HG02610 (cell line): ENCODE results near the gene CORO6.

Experiments used
- ATAC-seq: cut with Tn5 transposase; IDR thresholded peaks from one replicate; pipeline ENCODE4 v1.9.1; 2021; ENCODE audit warnings: mild to moderate bottlenecking, moderate library complexity; ENCODE audit not compliant: unreplicated experiment

The CORO6 gene

GRCh38 chr17:29613856-29614255 is 8.9 kb downstream of the CORO6 start:
- no peak for ATAC-seq

GRCh38 chr17:29613352-29613837 is 9.3 kb downstream of the CORO6 start:
- peak; percentile 35 for ATAC-seq

GRCh38 chr17:29612404-29613280 is 10.1 kb downstream of the CORO6 start:
- no peak for ATAC-seq

GRCh38 chr17:29612094-29612403 is 10.7 kb downstream of the CORO6 start:
- no peak for ATAC-seq

- ATAC-seq: no peak
Measured at GRCh38 chr17:29611351-29612093, 11.2 kb downstream of the CORO6 start.

- ATAC-seq: no peak
Measured at GRCh38 chr17:29610395-29610794, 12.3 kb downstream of the CORO6 start.

GRCh38 chr17:29608986-29609385 is 13.7 kb downstream of the CORO6 start:
- ATAC-seq: no peak

GRCh38 chr17:29607557-29608195 is 15.0 kb downstream of the CORO6 start:
- no peak for ATAC-seq

- no peak for ATAC-seq
Measured at GRCh38 chr17:29603109-29603674, 19.5 kb downstream of the CORO6 start.

GRCh38 chr17:29597361-29598172 is 25.1 kb downstream of the CORO6 start:
- no peak for ATAC-seq

- no peak for ATAC-seq
Measured at GRCh38 chr17:29596811-29597210, 25.9 kb downstream of the CORO6 start.

- ATAC-seq: no peak
Measured at GRCh38 chr17:29595943-29596774, 26.6 kb downstream of the CORO6 start.

- no peak for ATAC-seq
Measured at GRCh38 chr17:29595107-29595942, 27.4 kb downstream of the CORO6 start.

- ATAC-seq: no peak
Measured at GRCh38 chr17:29594519-29595090, 28.1 kb downstream of the CORO6 start.

GRCh38 chr17:29593591-29594518 is 28.9 kb downstream of the CORO6 start:
- ATAC-seq: no peak

GRCh38 chr17:29592850-29593551 is 29.7 kb downstream of the CORO6 start, which contains the start of gene ANKRD13B:
TSS of gene ANKRD13B (plus strand) at chr17:29593132. CDS start at chr17:29593622, 490 bp downstream.
- ATAC-seq: no peak
